Erythroblast (primary cell): ENCODE measurements around the gene PRSS36.

ENCODE experiments used
- GATA1 ChIP-seq: IDR thresholded peaks from 2 replicates; pipeline ENCODE4 v1.6.1; 2011; ENCODE audit warnings: low read depth, mild to moderate bottlenecking, control low read depth, low read length, moderate library complexity
- POLR2A ChIP-seq: IDR thresholded peaks from 2 replicates; pipeline ENCODE4 v1.6.1; 2011; ENCODE audit warnings: mild to moderate bottlenecking, low read length

- TF ChIP-seq POLR2A (no peak), GATA1 (no peak)
These were observed 56.6 kb downstream of the PRSS36 start for GRCh38 chr16:31093132-31093703.
